IMR-90 (cell line): ENCODE results near the gene THSD8.

ENCODE experiments used
- BHLHE40 ChIP-seq: fragments of 150-350 bp; IDR thresholded peaks from 2 replicates; pipeline ENCODE4 v1.6.1; 2016; ENCODE audit warnings: mild to moderate bottlenecking, low read depth, low read length
- CTCF ChIP-seq: conservative IDR thresholded peaks from 2 replicates; pipeline ENCODE4 v1.5.1; 2012; ENCODE audit warnings: mild to moderate bottlenecking, low read depth, low read length, improper control_type of control experiment
- ELK1 ChIP-seq: fragments of 150-350 bp; IDR thresholded peaks from 2 replicates; pipeline ENCODE4 v1.6.1; 2016; ENCODE audit warnings: low read depth, mild to moderate bottlenecking, low read length, moderate library complexity, borderline replicate concordance
- NFE2L2 ChIP-seq: fragments of 150-350 bp; IDR thresholded peaks from 2 replicates; pipeline ENCODE4 v1.6.1; 2016; ENCODE audit warnings: low read depth, mild to moderate bottlenecking, low read length
- POLR2A ChIP-seq: IDR thresholded peaks from 2 replicates; pipeline ENCODE4 v1.6.1; 2012; ENCODE audit warnings: mild to moderate bottlenecking, low read depth, low read length
- RAD21 ChIP-seq: IDR thresholded peaks from 2 replicates; pipeline ENCODE4 v1.6.1; 2012; ENCODE audit warnings: low read length, improper control_type of control experiment
- RFX5 ChIP-seq: IDR thresholded peaks from 2 replicates; pipeline ENCODE4 v1.8.0; 2012; ENCODE audit warnings: low read depth, mild to moderate bottlenecking, low read length, moderate library complexity
- SMC3 ChIP-seq: fragments of 150-350 bp; IDR thresholded peaks from 2 replicates; pipeline ENCODE4 v1.6.1; 2016; ENCODE audit warnings: low read depth, mild to moderate bottlenecking, antibody characterized with exemption, low read length, moderate library complexity

GRCh38 chr19:12792051-12792852, 9.6 kb upstream of the THSD8 start:
- TF ChIP-seq SMC3 (no peak), NFE2L2 (no peak; the same call in 1 of the 2 replicates), RAD21 (no peak; the same call in 1 of the 2 replicates), CTCF (no peak), BHLHE40 (no peak), ELK1 (no peak), POLR2A (no peak), RFX5 (no peak)
